ENCODE data around the gene TRIO.
A peak's percentile ranks its signal among the peaks of the same experiment; 100 is the strongest.
"Not testable (repeated sequence)": the region's sequence is repeated elsewhere in the genome, so short reads cannot be mapped to it uniquely, and the experiment has no call there.

The TRIO gene
- total RNA-seq, result 7.5 to 13.4 (median 9.9) reads per million in 4 donors

DNA sequence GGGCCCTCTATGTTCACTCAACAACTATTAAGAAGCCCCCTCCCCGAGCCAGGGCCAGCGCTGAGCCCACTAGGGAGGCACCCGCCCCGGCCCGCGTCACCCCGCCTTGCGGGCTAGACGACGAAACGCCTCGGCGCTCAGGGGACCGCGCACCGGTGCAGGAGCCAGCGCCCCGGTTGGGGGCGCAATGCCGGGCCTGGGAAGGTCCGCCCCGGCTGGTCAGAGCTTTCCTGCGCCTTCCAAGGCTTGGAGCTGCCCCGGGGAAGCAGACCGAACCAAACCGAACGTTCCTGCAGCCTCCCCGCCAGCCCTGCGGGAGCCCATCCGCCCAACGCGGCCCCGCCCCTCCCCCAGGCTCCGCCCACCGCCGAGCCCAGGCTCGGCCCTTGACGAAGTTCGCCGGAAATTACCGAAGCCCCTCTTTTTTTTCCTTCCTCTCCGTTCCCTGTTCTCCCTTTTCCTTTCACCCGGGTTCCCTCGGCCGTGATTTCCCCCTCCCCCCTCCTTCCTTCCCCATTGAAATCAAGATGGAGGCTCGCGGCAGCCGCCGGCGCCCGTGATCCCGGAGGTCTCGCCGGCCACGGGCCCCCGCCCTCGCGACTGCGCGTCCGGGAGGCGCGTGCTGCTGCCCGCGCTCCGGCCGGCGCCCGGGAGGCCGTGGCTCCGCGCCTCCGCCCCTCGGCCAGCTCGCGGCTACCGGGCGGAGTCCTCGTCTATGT, at the start of gene TRIO:
TRIO (plus strand) TSS at position 516 of the 719 bp plus-strand sequence. CDS start 384 bp downstream, outside the sequence.
- DNase-seq, result peak in 4 of 5 donors; percentile 45 to 72 (median 54)

DNA sequence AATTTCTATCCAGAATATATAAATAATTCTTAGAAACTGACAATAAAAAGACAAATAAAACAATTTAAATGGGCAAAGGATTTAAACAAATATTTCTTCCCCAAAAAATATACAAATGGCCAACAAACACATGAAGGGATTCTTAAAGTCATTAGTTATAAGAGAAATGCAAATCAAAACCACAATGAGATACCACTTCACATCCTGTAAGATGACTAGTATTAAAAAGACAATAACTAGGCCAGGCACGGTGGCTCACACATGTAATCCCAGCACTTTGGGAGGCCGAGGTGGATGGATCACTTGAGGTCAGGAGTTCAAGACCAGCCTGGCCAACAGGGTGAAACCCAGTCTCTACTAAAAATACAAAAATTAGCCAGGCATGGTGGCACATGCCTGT, 45.8 kb upstream of the TRIO start:
- not testable (repeated sequence) for DNase-seq

DNA sequence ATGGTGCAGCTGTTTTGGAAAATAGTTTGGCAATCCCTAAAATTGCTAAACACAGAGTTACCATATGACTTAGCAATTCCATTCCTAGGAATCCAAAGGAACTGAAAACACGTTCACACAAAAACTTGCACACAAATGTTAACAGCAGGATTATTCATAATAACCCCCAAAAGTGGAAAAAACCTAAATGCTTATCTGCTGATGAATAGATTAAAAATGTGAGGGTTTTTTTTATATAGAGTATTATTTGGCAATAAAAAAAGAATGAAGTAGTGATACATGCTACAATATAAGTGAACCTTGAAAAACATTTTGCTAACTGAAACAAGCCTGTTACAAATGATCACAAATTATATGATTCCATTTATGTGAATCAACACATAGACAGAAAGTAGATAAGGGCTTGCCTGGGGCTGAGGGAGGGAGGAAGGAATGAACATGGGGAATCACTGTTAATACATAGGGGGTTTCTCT, 45.1 kb upstream of the TRIO start:
- DNase-seq, result no peak

DNA sequence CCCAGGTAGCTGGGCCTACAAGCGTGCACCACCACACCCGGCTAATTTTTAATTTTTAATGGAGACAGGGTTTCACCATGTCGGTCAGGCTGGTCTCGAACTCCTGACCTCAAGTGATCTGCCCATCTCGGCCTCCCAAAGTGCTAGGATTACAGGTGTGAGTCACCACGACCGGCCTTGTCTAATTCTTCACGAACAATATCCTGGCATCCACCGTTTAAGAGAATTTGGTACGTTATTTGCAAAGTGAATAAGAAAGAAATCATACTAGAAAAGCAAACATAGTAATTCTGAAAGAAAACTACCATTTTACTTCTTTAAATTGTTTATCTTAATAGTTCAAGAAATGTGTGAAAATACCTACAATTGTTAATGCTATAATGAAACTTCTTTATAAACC, 42.9 kb upstream of the TRIO start:
- no peak for DNase-seq

DNA sequence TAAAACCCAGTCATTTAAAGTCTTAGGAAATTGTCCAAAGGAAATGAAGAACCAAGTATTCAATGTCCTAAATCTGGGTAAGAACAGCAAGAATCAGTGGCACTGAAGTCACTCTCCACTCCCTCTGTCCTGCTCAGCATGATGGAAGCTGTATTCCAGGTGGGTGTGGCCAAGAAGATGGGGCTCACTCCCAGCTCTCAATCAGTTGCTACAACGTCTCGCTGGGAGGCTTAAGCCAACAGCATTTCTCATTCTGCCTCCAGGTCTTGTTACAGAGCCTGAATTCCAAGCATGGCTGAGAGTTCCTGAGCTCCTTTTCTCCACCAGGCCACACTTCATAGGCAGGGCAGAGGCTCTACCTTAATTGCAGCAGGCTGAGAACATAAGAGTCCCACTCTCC, 41.2 kb upstream of the TRIO start:
- DNase-seq, result no peak

DNA sequence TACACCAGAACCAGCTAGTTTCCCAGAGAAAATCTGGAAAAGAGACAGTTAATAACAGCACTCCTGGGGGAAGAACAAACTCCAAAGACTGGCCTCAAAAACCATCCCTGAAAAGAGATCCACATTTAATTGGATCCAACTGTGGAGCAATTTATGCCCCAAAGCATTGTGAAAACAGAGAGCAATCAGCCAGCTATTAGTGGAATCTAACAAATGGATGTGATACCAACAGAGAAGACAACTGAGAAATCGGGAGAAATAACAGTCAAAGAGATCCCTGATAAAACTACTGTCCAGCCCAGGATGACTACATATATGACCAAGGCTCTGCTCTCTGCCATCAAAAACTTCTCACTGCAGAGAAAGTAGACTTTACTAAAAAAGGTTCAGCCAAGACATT, 40.5 kb upstream of the TRIO start:
- no peak for DNase-seq

DNA sequence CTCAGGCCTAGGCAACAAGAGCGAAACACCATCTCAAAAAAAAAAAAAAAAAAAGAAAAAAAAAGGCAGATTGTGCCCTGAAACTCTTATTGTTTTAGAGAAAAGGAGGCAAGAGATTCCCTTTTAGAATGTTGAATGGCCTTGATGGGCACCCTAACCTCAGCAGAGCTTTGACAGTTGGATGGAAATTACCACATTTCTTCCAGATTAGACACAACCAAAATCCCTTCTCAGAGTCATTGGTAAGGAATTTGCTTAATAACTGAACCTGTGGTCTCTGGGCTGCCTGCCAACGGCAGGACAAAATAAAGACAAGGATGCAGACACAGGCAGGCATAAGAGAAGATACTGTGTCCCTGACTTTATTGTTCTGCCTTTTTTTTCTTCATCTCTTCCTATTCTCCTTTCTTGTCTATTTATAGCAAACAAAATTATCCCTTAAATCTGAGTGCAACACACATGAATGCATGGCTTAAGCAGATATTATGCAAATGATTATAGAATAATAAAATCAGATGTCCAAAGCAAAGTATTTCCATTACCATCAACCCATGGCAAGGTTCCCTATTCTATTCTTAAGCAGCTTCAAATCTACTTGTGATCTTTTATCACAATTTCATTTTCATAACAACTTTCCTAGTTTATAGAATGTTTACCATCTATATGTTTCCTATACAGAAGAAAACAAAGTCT, 37.3 kb upstream of the TRIO start:
- no peak for DNase-seq

DNA sequence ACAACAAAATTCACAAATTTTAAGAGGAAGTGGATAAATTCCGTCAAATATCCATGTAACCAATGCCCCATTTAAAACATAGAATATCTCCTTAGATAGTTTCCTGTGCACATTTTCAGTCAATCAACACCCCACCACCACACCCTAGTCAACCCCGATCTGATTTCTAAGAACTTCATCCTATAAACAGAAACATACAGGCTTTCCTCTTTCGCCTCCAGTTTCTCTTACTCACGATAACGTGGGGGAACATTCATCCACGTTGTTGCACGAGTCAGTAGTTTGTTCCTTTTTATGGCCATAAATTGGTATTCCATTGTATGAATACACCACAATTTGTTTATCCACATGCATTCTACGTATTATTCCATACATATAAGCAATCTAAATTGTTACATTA, 35.6 kb upstream of the TRIO start:
- DNase-seq, result peak in 1 of 5 donors; percentile 15

DNA sequence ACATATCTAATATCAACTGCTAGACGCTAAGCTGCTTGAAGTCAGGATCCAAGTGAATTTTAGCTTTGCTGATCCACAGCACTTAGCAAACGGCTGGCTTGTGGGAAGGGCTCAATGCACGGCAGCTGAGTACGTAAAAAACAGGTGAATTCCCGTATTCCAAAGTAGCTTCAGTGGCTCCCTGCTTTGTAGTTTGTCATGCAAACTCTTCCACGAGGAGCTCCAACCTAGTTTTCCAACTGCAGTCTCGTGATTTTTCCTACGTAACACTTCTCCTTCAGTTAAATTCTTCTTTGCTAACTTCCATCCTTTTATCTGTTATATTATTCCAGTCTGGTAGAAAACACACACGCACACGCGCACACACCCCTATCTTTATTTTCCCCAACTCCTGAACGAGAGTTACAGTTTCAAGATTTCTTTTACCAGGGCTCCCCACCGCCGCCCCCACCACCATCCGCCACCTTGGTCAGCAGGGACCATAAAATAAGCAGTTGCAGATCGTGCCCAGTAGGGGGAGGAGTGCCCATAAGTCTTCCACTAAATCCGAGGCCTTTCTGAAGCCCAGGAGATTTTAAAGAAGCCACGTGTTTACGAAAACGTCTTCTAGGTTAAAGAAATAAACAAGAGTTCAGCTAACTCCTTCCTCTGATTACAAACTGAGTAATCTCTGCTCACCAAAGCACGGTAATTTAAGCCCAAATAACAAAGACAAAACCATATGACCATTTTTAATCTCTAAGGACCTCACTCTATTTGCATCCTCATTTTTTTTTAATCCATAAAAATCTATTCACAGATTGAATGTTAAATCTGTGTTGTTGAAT, 34.8 kb upstream of the TRIO start:
- DNase-seq, result peak in 2 of 5 donors; percentile 1 to 47

DNA sequence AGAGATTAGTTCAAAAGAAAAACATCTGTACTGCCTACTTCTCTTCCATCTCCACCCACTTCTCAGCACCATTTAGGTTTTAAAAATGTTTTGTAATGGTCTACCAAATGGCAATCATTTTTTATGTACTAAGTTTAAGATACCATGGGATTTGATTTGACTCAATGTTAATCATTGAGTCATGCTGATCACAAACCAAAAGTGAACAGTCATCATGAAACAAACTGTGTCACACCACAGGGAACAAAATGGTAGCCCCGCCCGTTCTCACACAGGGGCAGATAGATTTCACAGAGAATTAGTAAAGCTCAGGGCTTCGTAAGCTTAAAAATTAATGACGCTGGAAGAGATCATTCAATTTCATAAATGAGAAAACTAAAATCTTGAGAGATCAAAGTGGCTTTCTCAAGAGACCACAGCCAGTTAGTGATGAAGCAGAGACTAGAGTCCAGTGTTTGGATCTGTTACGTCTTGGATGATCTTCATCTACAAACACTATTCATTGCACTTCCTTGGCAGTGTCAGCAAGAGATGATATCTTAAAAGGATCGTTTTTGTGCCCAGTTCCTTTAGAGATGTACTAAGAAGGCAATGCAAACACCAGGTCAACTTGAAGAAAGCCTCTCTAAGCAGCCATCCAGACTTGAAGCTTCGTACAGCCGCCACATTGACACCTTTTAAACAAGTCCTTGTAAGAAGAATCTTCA, 33.9 kb upstream of the TRIO start:
- DNase-seq, result peak in 1 of 5 donors; percentile 63

DNA sequence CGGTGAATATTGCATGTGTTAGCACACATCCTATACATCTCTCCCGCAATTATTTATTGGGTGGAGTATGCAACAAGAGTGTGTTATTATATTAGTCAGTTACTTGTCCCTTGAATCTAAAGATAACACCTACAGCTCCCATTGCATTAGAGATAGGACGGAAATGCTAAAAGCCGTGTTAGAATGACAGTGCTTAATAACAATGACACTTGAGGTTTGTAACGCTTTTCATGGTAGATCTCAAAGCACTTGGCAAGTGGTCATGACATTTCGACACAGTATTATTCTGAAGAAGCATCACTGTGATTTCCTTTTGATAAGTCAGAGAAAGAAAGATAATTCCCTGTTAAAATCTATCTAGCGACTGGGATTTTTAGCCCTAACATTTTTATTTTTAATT, 33.4 kb upstream of the TRIO start:
- no peak for DNase-seq

DNA sequence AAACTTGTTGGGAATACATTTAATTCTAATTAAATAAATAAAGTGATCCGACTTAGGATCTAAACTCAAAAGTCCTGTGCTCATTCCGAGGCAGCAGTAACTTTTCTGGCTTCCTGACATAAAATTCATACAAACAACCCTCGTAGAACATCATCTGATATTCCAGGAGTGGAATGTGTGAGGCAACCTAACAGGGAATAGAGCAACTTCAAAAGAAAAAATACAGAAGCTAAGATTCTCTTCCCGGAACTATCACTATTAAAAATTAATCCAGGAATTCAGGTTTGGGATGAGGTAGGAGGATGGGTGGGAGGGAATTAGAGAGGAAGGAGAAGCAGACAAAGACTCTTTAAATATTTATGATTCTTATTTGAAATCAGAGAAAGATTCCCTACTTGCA, 32.9 kb upstream of the TRIO start:
- no peak for DNase-seq

DNA sequence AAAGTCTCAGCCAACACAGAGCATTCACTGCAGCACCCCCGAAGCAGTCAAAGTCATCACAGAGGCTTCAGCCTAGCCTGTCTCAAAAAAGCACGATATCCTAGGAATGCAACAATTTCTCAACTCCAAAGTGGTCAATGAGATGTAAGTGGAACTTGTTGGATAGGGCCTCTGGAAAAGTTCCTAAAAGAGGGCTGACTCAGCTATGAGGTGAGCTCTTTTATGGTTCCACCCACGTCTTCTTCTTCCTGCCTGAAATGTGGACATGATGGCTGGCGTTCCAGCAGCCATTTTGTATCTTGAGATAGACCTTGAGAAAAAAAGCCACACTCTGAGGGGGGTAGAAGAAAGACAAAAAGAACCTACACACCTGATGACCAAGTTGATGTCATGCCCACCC, 32.5 kb upstream of the TRIO start:
- DNase-seq, result no peak

DNA sequence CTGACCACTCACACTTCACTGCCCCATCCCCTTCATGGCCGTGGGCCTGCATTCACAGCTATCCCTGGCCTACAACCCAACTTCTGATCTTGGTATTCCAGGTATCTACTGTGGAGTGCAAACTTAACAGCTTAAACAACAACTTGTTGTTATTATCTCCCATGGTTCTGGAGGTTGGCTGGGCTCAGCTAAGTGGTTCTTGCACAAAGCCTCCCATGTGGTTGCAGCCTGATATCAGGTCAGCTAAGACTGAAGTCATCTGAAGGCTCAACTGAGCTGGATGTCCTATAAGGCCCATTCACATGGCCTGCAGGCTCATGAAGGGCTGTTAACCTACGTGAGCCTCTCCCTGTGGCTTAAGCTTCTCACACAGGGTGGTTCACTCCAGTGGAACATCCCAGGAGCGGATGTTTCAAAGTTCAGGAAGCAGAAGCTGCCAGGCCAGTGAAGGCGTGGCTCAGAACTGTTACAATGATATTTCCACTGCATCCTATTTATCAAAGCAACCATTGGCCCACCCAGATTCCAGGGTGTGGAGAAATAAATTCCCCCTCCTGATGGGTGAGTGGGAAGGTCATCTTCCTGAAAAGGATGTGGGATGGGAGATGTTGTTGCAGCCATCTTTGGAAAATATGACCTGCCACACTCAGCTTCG, 30.0 kb upstream of the TRIO start:
- DNase-seq, result no peak

DNA sequence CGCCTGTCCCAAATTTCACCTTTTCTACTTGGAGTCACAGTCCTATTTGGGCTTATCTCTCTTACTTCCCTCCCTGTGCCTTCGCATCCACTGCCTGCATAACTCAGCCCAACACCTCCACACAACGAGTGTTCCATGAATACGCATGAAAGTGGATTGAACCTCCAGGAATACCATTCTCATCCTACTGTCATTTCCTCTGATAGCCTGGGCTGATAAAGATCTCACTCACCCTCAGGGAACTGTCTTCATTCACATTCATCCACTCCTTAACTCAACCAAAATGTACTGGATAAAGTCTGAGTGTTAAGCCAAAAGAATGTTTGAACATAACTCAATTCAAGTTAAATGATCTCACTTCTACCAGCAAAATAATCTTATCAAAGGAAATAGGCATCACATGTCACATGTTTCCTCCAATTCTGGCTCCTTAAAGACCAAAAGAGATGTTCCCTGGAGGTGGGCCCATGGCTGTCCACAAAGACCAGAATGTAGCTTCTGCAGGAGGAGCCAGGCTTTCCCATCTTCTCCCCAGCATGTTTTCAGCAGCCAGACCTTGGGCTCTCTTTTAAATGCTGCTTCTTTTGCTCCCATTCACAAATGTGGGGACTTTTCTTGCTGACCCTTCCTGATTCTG, 28.4 kb upstream of the TRIO start:
- no peak for DNase-seq

DNA sequence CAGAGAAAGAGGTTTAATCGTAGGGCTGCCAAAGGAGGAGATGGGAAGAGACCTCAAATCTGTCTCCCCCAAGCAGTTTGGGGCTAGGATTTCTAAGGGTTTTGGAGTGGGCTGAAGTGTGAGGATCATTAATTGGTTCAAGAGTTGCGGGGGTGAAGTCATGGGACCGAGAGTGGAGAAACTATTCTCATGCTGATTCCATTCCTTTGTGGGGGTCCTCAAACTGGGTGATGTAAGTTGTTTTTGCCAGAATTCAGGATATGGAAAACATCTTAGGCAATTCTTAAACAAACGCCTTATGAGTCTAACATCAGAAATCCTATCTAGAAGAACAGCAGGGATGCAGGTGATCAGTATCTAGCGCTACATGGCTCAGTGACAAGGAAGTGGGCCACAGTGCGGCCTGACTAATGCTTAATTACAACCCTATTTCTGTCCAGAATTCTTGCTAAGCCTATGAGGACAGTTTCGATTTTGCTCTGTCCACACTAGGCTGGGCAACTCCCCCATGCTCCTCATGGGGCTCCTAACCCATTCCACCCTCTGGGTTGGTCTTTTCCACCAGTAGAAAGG, 27.7 kb upstream of the TRIO start:
- no peak for DNase-seq

DNA sequence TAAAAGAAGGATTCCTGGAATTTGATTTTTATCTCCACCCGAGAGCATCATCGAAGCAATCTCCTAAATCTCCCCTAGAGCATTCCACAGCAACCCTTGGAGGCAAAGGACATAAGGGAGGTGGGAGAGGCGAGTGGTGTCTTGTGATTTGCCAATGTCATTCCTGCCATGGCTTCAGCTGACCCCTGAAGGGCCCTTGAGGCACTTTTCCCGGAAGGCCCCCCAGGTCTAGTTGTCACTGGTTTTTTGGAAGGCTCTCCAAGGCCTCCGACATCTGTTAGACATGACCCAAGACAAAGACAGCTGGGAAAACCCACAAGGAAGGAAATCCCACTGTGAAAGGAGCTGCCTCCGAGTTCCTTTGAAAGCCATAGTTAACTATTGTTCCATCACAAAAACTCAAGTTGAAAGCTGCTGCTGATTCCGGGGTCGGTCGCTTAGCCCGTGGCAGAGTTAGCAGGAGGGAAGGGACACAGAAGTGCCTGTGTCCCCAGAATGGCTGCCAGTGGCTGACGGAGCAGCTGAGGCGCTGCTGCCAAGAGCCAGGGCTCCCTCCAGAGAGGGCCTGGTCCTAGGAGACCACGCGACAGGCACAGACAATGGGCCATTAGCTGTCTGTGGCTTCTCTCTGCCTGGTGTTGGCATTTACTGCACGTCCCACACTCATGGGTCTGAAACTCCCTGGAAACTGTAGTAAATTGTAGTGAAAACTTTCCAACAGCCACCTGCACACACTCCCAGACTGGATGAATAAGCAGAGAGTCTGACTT, 24.4 kb upstream of the TRIO start:
- DNase-seq, result no peak

DNA sequence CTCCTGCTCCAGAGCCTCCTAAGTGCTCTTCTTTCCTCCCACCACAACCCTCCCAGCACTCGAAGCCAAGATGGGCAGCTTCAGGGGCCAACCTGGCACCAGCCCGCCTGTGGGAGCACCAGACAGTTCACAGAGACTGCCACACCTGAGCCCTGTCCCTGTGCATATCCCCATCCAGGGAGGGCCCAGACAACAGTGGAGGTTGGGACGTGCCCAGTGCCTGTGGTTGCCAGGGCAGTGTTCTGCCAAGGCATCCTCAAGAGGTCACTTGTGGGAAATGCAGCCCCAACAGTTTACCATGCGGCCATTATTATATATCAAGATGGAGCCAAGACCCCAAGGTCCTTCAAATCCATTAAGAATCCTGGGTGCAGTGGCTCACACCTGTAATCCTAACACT, 23.0 kb upstream of the TRIO start:
- no peak for DNase-seq

DNA sequence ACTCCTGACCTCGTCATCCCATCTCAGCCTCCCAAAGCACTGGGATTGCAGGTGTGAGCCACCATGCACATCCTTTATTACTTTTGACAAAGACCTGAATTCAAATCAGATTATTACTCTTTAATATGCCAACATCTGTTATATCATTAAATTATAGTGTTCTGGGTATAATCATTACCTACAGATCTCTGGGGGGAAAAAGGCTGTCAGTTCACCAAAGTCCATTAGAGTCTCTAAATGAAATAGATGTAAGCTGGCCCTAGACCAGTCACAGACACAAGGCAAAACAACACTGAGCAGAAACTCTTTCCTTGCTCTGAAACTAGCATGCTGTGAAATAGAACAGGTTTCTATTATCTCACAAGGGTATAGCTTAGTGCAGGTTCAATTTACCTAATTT, 21.6 kb upstream of the TRIO start:
- DNase-seq, result no peak

DNA sequence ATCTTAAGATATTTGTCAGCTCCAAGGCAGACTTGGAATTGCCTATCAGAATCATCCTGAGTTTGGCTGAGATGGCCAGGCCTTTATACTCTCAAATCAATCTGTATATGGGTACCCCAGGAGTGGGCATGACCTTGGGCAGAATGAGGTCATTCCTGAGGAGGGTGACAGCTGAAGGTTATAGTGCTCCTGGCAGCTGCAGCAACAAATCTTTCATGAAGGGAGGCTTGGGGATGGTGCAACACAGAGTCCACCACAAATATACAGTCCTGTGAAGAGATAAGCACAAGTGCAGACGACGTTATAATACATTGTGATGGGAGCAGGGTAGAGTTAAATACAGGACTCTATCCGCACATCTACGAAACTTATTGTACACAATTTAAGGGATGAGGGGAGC, 21.1 kb upstream of the TRIO start:
- no peak for DNase-seq

DNA sequence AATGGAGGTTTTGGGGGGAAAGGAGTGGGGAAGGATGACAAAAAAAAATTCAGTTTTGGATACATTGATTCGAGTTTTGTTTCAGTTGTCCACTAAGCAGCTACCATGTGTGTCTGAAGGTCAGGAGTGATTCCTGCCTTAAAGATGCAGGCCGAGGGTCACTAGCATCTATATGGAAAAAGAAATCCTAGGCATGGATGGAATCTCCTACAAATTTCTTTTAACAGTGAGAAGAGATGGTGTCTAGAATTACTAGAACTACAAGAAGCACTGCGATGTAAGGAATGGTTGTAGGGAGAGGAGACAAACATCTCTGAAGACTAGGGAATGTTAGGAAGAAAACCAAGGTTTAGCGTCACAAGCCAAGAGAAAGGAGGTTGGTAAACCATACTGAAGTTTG, 19.6 kb upstream of the TRIO start:
- no peak for DNase-seq

All from T-helper 1 cell (primary cell).